Left colon (tissue), 2 donors: ENCODE data around the gene MALL. TPM values are rescaled to one million over a fixed set of nuclear protein-coding genes. Genes with fewer than 3 reads are reported as not detected.
"Not testable (repeated sequence)": the region's sequence is repeated elsewhere in the genome, so short reads cannot be mapped to it uniquely, and the experiment has no call there.

Experiments used
- ATAC-seq: fragments of 200-7000 bp; cut with Tn5 transposase; one replicate; pipeline ENCODE4 v1.9.1; 2020; ENCODE audit warnings: mild to moderate bottlenecking, moderate library complexity
- DNase-seq, 2 donors: peaks; one replicate each; pipeline ENCODE4 v3.0.0-alpha.2; 2020
- intact Hi-C, 2 donors: fragments of 100-400 bp; cut with DNase I in 1 of 2; cut with micrococcal nuclease in 1 of 2; formaldehyde crosslinking; loops; one replicate each; pipeline versions ENCODE4 v1.11.2 to v1.14.0; 2022; cut with DNase I, micrococcal nuclease
- total RNA-seq, 2 donors: library from RNA; stranded (reverse); fragmentation: NEBNext Ultra II Directional; extraction: Animal tissue kit (Norgen Biotek cat#: 25700); gene quantifications; one replicate each; pipeline ENCODE4 v1.2.1, GENCODE V29; 2021
- donor health status: DM: no; HTN: no; CAD: no.
- donor health status: DM: yes; HTN: yes; CAD: no.

MALL gene
- total RNA-seq, 2 donors from 2014 or later = 368 to 561 TPM

GRCh38 chr2:110101901-110102803 lies 13.5 kb downstream of the MALL start:
- ATAC-seq = no peak
- DNase-seq = no peak
- intact Hi-C loops = no loop called here

GRCh38 chr2:110101280-110101844 lies 14.3 kb downstream of the MALL start:
- peak; percentile 75 for ATAC-seq
- intact Hi-C loops = no loop called here
- DNase-seq = peak; percentile 96 to 97

GRCh38 chr2:110100880-110101279 lies 14.7 kb downstream of the MALL start:
- ATAC-seq, intact Hi-C loops, DNase-seq: not testable (repeated sequence)

- intact Hi-C loops = no loop called here
- ATAC-seq (no peak), DNase-seq (no peak)
These were observed 15.1 kb downstream of the MALL start for GRCh38 chr2:110100480-110100879.

GRCh38 chr2:110099471-110100225 lies 16.0 kb downstream of the MALL start:
- intact Hi-C loops = no loop called here
- DNase-seq = no peak
- no peak for ATAC-seq

- ATAC-seq = no peak
- DNase-seq = no peak
- intact Hi-C loops = no loop called here
These were observed 16.6 kb downstream of the MALL start for GRCh38 chr2:110099038-110099425.

- DNase-seq (peak in 1 of 2 donors; percentile 73), ATAC-seq (peak; percentile 18)
- intact Hi-C loops = no loop called here
These were observed 18.0 kb downstream of the MALL start for GRCh38 chr2:110097506-110098220.

- ATAC-seq (no peak), DNase-seq (no peak)
- intact Hi-C loops = no loop called here
These were observed 19.5 kb downstream of the MALL start for GRCh38 chr2:110095994-110096633.

- intact Hi-C loops, ATAC-seq, DNase-seq: not testable (repeated sequence)
These were observed 20.6 kb downstream of the MALL start for GRCh38 chr2:110094884-110095534.

GRCh38 chr2:110093924-110094323 lies 21.7 kb downstream of the MALL start:
- intact Hi-C loops, DNase-seq, ATAC-seq: not testable (repeated sequence)

- intact Hi-C loops, ATAC-seq, DNase-seq: not testable (repeated sequence)
These were observed 25.5 kb downstream of the MALL start for GRCh38 chr2:110090164-110090563.

- intact Hi-C loops, DNase-seq, ATAC-seq: not testable (repeated sequence)
These were observed 31.9 kb downstream of the MALL start for GRCh38 chr2:110083757-110084156.

- ATAC-seq, intact Hi-C loops, DNase-seq: not testable (repeated sequence)
These were observed 32.5 kb downstream of the MALL start for GRCh38 chr2:110083162-110083561.

GRCh38 chr2:110078104-110078503 lies 37.5 kb downstream of the MALL start:
- intact Hi-C loops, DNase-seq: not testable (repeated sequence)
- ATAC-seq = peak; percentile 89

- DNase-seq, intact Hi-C loops, ATAC-seq: not testable (repeated sequence)
These were observed 39.7 kb downstream of the MALL start for GRCh38 chr2:110075896-110076295.

GRCh38 chr2:110069869-110070268 lies 45.8 kb downstream of the MALL start:
- DNase-seq, intact Hi-C loops, ATAC-seq: not testable (repeated sequence)

GRCh38 chr2:110068153-110068552 lies 47.5 kb downstream of the MALL start:
- not testable (repeated sequence) for ATAC-seq, DNase-seq

GRCh38 chr2:110062332-110062731 lies 53.3 kb downstream of the MALL start:
- intact Hi-C loops, ATAC-seq, DNase-seq: not testable (repeated sequence)

More at GRCh38 chr2:110068153-110068552, 47.5 kb downstream of the MALL start:
- intact Hi-C loops = not testable (repeated sequence)
